Measurements from ENCODE around the gene GRAMD1B.

GRCh38 chr11:123441161-123441560, 11.1 kb downstream of the GRAMD1B start:
- no peak for TF ChIP-seq CTCF (IDR thresholded peaks at IDR 0.05)
- no peak for TF ChIP-seq POLR2A (IDR thresholded peaks at IDR 0.05)
